ENCODE results near the gene KCNJ4.

DNA sequence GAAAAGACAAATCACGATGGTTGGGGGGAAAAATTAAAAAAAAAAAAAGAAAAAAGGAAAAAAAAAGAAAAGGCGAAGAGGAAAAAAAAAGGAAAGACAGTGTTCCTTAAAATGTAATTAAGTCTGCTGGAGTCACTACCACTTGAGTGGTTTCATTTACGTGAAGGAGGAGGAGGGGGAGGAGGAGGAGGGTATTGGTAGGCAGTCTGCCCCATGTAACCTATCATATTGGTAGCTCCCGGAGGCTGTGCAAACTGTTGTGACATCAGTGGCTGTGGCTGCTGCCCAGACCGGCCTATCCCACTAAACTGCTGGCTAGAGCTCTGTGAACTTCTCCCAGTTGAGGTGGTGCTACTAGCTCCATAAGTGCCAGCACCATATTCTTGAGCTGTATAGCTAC is 30.8 kb upstream of the KCNJ4 start:
- no peak for TF ChIP-seq EZH2 (IDR thresholded peaks at IDR 0.05; ENCODE audit: low read depth)
- TF ChIP-seq, protein P1, sequence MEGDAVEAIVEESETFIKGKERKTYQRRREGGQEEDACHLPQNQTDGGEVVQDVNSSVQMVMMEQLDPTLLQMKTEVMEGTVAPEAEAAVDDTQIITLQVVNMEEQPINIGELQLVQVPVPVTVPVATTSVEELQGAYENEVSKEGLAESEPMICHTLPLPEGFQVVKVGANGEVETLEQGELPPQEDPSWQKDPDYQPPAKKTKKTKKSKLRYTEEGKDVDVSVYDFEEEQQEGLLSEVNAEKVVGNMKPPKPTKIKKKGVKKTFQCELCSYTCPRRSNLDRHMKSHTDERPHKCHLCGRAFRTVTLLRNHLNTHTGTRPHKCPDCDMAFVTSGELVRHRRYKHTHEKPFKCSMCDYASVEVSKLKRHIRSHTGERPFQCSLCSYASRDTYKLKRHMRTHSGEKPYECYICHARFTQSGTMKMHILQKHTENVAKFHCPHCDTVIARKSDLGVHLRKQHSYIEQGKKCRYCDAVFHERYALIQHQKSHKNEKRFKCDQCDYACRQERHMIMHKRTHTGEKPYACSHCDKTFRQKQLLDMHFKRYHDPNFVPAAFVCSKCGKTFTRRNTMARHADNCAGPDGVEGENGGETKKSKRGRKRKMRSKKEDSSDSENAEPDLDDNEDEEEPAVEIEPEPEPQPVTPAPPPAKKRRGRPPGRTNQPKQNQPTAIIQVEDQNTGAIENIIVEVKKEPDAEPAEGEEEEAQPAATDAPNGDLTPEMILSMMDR (conservative IDR thresholded peaks at IDR 0.05), result no peak

All from PC-9 (cell line).